GM18868 (cell line): Measurements from ENCODE around the gene TH.
"Not testable (repeated sequence)": the region's sequence is repeated elsewhere in the genome, so short reads cannot be mapped to it uniquely, and the experiment has no call there.

Source experiments
- ATAC-seq: cut with Tn5 transposase; IDR thresholded peaks from one replicate; pipeline ENCODE4 v1.9.1; 2021; ENCODE audit warnings: mild to moderate bottlenecking, moderate library complexity; ENCODE audit not compliant: unreplicated experiment

TH gene

DNA sequence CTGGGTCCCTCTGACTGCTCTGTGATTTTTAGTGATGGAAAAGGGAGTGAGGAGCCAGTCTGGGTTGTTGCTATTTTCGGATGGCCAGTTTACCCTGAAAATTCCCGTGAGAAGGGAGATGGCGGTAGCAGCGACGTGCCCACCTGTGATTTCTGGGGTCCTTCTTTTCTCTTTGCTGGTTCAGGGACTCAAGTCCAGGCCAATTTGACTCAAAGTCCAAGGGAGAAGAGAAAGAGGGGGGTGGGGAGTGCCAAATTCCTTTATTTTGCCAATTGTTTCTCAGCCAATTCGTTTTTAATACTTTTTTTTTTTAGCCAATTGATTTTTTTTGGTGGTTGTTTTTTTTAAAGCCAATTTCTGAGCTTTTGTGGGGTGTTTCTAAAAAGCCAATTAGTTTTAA lies 39.4 kb downstream of the TH start:
- ATAC-seq, result no peak

DNA sequence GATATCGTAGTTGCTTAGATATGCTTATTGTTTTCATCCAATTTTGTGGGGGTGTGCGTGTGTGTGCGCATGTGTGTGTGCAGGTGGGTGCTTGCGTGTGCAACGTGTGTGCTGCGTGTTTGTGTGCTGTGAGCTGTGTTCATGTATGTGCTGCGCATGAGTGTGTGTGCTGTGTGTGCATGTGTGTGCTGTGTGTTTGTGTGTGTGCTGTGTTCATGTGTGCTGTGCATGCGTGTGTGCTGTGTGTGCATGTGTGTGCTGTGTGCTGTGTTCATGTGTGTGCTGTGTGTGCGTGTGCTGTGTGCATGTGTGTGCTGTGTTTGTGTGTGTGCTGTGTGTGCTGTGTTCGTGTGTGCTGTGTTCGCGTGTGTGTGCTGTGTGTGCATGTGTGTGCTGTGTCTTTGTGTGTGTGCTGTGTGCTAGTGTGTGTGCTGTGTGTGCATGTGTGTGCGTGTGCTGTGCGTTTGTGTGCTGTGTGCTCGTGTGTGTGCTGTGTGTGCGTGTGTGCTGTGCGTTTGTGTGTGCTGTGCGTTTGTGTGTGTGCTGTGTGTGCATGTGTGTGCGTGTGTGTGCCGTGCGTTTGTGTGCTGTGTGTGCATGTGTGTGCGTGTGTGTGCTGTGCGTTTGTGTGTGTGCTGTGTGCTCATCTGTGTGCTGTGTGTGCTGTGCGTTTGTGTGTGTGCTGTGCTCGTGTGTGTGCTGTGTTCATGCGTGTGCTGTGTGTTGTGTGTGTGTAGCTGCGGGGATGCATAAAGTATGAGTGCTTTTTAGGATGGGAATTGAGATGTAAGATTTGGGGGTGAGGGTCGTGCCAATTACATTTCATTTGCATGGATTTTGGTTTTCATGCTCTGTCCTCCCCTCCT lies 40.0 kb downstream of the TH start:
- ATAC-seq, result no peak

DNA sequence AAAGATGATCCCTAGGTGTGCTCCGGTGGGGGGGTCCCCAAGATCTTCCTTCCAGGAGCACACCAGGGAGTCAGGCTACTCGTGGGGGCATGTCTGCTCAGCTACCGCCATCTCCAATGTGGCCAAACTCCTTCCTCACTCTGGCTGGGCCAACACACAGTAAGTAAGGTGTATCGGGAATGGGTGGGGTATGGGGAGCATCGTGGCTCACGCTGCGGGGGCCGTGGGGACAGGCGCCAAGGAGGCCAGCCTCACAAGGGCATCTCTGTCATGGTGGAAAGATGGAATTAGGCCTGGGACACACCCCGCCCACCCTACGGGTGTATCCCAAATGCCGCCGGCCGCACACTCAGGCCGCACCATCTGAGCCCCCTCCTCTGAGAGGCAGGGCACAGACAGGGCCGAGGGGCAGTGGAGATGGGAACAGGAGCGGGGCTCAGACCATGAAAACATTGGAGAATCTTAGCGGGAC lies 40.7 kb downstream of the TH start:
- ATAC-seq, result no peak

DNA sequence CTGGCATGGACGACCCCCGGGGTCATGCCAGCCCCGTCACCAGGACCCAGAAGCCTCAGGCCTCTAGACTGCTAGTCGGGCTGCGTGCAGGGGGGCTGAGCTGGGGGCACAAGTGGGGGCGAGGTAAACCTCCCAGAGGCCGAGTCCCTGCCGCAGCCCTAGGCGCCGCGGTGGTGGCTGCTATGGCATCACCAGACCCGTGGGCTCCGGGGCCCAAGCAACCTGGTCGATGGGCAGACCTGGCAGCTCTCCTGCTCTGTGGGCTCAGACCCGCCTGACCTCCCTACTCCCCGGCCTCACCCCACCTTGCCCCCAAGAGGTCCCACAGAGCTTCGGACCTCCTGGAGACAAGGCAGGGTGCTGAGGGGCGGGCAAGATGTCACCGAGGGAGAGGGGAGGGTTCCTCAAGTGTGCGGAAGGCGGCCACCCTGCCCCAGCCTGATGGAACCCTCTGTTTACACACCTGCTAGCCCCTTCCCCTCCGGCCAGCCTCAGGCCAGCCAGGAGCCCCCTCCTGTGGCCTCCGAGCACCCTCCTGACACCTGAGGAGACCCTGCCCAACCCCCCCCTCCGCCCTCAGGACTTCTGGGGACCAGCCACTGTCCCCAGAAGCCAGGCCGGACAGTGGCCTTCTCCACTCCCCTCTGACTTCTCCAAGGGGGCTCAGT lies 41.8 kb downstream of the TH start:
- no peak for ATAC-seq

DNA sequence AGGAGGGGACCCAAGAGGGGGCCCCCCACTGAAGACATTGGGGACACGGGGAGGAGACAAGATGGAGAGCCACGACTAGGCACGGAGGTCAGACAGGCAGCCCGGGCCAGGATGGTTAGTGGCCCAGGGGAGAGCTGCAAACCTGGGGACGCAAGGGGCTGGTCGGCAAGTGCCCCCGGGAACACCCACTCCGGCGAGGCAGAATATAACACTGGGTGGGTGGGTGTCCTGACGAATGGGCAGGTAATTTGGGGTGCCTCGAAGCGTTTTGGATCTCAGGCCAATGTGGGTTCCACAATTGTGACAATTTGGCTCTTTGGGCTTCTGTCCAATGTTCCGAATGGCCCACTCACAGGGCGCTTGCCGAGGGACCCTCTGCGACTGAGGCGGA lies 42.3 kb downstream of the TH start:
- no peak for ATAC-seq

DNA sequence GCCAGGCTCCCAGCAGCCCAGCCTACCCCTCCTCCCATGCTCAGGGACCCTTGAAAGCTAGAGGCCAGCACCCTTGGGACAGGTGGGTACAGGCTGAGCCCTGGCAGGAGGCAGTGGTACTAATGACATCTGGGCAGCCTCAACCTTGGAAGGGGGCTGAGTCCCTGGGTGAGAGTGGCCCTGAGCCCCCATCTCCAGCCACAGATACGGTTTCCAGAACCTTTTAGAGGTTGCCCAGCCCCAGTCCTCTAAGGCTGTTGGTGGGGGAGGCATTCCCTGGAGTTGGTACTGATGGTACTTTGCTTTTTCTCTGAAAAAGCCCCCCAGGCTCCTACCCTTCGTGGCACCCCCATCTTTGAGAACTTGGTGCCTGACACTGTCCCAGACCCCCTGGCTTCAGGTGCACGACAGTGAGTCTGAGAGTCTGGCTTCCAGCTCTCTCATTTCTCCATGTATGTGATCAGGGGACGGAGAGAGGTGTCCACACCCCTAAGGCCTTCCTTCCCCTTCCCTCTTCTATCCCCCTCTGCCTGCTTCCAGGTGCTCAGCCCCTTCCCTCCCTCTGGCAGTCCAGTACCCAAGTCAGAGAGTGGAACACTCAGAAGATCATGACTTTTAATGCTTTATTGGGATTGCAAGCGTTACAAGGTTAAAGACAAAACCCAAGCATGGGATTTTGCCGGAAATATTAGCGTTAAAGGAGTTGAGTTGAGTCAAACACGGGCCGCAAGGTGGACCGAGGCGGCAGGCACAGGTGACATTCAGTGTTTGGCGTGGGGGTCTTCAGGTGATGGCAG lies 42.9 kb downstream of the TH start:
- ATAC-seq, result no peak

DNA sequence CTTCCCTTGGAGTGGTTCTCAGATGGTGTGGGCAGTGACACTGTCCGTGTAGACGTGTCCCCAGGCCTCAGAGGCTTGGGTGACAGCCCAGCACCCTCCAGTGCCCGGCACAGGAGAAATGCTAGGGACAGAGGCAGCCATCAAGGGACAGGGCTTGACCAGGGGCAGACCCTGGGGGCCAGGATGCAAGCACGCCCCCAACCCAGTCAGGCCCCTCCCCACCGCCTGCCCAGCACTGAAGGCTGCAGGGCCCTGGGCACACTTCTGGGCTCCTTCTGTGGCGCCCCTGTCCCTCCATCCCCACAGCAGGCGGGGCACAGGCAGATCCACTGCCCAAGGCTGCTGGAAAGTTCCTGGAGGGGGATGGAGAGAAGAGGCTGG lies 43.5 kb downstream of the TH start:
- no peak for ATAC-seq

DNA sequence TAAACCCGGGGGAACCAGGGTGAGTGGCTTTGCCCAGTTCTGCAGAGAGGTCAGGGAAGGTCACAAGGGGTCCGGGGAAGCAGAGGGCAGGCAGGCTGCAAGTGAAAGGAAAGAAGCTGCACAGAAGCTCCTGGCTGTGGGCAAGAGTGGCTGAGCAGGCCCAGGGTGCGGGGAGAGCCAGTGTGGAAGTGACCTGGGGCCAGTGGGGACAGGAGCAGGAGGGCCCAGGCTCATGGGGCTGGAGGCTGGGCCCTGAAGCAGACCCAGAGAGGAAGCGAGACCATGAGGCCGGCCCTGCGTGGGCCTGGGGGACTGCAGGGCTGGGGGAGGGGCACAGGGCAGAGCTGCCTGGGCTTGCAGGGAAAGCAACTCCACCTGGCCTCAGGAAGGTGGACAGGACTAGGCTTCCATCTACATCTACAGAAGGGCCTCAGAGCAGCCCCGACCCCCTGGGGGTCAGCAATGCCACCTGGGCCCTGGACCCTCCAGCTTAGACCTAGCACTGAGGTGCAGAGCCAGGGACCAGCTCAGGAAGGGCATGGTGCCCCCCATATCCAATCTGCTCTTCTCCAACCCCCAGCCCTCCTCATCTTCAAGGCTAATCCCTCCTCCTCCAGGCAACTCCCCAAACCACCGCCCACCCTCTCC lies 44.0 kb downstream of the TH start:
- ATAC-seq, result no peak

DNA sequence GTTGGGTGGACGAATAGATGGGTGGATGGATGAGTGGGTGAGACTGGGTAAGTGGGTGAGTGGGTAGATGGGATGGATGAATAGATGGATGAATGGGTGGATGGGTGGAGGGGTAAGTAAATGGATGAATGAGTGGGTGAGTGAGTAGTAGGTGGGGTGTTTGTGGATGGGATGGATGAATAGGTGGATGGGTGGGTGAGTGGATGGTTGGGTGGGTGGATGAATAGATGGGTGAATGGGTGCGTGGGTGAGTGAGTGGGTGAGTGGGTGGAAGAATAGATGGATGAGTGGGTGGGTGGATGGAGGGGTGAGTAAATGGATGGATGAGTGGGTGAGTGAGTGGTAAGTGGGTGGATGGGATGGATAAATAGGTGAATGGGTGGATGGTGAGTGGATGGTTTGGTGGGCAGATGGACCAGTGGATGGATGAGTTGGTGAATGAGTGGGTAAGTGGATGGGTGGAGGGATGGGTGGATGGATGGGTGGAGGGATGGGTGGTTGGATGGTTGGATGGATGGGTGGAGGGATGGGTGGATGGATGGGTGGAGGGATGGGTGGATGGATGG lies 45.0 kb downstream of the TH start:
- ATAC-seq, result no peak

DNA sequence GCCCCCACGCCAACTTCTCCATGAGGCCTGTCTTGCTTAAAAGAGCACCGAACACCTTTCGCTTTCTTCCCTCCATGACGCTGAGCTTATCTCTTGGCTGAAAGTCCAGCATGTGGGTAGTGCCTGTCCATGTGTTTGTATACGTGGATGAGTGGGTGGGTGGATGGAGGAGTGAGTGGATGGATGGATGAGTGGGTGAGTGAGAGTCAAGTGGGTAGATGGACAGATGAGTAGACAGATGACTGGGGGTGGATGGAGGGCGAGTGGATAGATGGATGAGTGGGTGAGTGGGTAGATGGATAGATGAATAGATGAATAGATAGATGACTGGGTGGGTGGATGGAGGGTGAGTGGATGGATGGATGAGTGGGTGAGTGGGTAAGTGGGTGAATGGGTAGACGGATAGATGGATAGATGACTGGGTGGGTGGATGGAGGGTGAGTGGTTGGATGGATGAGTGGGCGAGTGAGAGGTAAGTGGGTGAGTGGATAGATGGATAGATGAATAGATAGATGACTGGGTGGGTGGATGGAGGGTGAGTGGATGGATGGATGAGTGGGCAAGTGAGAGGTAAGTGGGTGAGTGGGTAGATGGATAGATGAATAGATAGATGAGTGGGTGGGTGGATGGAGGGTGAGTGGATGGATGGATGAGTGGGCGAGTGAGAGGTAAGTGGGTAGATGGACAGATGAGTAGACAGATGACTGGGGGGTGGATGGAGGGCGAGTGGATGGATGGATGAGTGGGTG lies 46.7 kb downstream of the TH start:
- ATAC-seq, result not testable (repeated sequence)

DNA sequence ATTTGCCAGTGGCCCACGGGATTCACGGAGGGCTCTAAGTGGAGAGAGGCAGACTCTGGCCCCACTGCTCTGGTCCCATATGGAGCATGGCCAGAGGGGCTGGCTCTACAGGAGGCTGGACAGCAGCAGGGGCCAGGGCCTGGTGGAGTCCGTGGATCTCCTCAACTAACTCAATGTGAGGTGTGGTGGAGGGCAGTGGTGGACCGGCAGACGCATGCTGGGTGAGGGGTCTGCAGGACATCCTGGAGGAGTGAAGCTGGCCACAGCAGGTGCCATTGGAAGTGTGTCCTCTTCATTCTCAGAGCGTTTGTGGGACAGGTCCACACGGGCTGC lies 48.0 kb downstream of the TH start:
- no peak for ATAC-seq

DNA sequence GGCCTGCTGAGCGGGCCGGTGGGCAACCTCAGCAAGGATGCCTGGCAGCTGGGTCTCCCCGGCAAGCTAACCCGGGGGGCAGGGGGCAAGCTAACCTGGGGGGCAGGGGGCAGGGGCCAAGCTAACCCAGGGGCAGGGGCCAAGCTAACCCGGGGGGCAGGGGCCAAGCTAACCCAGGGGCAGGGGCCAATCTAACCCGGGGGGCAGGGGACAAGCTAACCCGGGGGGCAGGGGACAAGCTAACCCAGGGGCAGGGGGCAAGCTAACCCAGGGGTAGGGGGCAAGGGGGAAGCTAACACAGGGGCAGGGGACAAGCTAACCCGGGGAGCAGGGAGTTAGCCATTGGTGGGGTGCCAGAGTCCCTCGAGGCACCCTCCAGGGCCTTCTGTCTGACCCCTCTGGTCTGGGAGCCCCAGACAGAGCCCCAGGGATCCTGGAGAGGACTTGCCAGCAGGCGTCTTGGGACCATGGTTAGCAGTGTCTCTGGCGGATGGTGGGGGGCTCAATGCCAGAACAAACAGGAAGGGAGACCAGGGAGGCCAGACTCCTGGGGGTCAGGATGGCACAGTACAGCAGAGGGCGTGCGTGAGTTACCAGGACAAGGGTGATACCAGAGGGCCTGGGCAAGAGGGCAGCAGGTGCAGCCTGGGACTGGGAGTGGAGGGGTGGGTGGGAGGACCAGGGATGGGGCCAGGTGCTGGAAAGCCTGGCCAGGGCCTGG lies 48.5 kb downstream of the TH start:
- no peak for ATAC-seq

DNA sequence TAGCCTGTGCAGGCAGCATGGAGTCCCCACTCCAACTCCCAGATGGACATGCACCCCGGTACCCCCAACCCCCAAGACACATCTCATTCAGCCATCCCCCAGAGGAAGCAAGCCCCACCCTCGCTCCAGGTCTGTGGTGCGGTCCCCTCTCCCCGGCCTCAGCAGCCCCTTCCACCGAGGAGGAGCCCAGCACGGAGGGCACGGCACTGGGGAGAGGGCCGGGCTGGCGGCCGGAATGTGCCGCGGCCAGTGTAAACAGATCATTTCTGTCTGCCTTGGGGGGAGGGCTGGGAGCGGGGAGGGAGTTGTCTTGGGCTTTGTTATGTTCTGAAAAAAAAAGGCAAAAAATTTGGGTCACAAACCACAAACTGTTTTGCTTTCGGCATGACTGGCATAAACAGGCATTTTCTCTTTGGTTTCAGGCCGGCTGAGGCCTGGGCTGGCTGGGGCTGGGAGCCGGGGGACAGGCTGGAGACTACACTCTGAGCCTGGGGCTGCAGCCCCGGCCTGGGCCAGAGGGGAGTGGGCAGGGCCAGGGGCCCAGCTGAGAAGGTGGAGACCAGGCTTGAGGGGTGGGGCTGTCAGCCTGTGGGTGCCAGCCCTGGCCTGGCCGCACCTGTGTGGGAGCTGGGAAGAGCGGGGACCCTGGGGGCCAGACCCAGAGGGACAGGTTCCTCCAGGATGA lies 49.3 kb downstream of the TH start:
- ATAC-seq, result no peak

DNA sequence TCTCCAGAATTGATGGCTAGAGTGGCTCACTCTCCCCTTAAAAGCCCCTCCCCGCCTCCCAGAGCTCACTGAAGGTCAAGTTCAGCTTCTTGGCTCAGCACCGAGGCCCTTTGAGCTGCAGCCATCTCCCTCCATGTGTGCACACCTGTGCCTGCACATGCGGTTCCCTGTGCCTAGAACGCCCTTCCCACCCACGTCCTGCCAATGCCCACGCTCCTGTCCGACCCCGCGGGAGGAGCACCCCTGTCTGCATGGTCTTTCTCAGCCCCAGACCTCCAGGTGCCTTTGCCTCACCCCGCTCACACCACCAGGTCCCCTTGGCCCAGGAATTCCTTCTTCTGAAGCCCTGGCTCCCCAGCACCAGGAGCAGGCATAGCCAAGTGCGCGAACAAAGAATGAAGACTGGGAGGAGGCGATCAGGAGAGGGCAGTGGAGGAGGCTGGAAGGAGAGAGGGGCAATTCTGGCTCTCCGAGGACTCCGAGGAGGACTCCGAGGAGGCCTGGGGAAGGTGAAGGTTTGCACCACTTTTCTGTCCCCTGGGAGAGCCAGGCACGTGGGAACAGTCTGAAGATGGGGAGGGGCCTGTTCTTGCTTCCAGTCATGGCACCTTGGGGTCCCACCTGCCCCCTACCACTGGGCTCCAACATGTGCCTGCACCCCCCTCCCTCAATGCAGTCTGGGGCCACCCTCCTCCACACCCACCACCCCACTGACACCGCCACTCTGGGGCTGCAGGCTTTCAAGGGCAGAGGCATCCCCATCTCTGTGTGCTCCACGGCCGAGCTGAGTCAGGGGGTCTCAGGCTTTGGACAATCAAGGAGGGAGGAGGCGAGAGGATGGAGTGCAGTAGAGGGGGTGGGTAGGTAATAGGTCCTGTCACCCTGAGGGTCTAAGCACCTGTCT lies 50.1 kb downstream of the TH start:
- ATAC-seq, result no peak

DNA sequence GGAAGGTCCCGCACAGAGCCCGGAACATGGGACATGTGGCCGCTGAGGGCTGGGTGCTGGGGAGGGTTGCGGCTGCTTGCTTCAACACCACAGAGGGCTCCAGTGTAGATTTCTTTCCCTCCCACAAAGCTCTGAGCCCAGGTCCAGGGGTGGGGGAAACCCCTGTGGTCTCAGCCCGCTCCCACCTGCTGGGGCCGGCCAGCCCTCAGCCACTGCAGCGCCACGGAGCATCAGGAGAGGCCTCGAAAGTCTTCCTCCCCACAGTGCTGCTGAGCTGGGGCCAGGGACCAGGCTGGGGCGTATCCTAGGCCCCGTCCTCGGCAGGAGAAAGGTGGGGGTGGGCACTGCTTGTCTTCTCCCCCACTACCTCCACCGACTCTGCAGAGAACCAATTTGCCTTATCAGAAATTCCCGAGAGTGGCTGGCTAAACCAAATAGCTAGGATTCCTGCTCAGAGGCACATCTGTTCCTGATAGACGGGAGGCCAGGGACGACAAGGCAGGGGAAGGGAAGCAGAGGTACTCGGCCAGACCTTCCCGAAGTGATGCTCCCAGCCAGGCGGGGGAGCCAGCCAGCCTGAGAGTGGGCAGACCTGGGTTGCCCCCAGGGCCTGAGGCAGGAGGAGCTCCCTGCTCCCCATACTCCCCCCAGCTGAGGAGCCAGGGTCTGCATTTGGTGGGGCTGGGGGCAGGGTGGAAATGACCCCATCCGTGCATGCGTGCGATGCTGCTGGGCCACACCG lies 51.1 kb downstream of the TH start:
- no peak for ATAC-seq

DNA sequence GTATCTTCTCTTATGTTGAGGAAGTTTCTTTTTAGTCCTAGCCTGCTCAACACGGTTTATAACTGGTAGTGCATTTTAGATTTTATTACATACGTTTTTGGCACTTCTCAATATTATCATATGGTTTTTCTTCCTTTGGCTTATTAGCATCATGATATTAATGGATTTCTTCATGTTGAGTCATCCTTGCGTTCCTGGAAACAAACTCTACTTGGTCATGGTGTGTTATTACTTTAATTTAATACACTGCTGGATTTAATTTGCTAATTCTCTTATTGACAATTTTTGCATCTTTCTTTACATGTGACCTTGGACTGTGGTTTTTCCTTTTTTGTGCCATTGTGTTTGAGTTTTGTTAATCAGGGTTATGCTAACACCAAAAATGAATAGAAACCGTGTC lies 52.9 kb downstream of the TH start:
- no peak for ATAC-seq

DNA sequence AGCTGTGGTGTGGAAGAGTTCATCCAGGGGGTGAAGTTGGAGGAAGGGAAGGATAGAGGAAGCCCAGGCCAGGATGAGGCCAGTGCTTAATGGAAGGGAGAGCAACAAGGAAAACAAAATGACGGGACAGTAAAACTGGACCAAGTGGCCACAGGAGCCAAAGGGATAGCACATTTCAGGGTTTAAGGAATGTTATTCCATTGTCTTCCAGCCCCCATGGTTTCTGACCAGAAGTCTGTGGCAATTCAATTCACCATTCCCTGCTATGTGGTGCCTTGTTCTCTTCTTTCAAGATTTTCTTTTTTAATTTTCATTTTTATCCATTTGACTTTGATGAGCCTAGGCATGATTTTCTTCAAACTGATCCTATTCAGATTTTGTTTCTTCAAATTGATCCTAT lies 54.9 kb downstream of the TH start:
- no peak for ATAC-seq
